OCI-M2 (cell line): ENCODE data around the gene RAMACL.
"Not testable (repeated sequence)": the region's sequence is repeated elsewhere in the genome, so short reads cannot be mapped to it uniquely, and the experiment has no call there.

ENCODE experiments used
- DNase-seq: peaks from one replicate; lab custom pipeline; 2025; ENCODE audit not compliant: unreplicated experiment; lab: John Stamatoyannopoulos, UW

The RAMACL gene

DNA sequence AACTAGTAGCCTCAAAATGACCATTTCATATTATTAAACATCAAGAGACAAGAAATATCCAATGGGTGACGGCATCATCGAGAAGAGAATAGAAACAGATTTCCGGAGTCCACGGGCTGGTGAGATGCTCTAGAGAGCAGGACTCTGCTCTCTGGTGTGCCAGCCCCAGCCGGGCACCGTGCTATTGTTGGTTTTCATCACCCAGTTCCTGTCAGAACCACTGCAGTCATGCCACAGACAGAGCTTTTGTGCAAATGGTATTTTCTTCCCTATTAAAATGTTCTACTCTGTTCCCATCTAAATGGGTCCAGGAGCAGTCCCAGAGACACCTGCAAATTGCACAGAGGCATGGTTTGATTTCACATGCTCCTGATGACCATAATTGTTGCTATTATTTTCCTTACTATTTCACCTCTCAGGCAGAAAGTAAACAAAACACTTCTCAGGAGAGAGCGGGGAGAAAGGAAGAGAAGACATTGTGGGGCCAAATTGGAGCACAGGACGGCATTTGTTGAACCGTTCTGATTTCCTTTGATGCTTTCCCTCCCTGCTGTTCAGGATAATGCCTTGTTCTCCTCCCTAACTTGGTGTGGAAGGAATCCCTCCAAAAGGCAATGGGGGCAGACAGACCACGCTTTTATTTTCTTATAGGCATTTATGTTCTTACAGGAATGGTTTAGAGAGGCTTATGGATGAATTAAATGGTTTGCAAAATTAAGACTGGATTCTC is 11.4 kb upstream of the RAMACL start:
- DNase-seq, result no peak

DNA sequence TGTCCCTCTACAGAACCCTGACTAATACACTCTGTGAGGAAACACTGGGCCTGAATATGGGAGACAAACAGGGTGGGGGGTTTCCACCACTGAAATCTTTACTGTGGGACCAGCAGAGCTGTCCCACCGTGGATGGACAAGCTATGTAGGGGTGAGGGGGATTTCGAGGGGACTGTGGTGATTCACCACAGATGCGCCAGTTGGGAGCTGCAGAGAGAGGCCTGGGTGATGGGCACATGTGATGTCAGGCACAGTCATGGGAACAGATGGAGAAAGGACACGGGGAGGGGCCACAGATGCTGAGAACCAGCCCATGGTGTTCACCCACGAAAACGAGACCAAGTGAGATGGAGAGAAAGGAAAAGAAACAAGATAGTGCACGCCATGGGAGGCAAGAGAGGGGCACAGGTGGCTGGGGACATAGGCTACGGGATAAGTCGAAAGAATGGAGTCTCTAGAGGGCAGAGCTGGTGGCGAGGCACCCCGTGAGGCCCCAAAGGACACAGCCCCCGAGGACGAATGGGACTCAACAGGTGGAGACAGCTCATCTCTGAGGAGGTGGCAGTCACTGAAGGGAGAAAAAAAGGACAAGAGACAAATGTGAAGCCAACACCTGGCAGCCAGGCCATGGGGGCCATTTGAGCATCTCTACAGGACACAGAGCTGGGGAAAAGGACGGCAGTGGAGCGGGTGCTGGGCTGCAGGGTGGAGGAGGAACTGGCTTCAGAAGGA is 10.5 kb upstream of the RAMACL start:
- no peak for DNase-seq

DNA sequence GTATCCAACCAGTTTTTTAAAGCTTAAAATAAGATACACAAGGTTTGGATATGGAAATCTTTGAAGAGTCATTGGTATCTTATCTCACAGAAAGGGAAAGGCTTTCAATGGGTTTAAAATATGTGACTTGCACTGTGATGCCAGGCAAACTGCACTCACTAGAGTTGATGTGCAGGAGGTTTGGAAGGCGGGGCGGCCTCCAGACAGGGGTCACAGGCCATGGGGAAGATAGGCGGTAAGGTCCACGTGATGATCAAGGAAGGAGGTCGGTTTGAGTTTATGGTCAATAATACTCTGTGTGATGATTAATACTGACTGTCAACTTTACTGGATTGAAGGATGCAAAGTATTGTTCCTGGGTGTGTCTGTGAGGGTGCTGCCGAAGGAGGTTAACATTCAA is 9.5 kb upstream of the RAMACL start:
- no peak for DNase-seq

DNA sequence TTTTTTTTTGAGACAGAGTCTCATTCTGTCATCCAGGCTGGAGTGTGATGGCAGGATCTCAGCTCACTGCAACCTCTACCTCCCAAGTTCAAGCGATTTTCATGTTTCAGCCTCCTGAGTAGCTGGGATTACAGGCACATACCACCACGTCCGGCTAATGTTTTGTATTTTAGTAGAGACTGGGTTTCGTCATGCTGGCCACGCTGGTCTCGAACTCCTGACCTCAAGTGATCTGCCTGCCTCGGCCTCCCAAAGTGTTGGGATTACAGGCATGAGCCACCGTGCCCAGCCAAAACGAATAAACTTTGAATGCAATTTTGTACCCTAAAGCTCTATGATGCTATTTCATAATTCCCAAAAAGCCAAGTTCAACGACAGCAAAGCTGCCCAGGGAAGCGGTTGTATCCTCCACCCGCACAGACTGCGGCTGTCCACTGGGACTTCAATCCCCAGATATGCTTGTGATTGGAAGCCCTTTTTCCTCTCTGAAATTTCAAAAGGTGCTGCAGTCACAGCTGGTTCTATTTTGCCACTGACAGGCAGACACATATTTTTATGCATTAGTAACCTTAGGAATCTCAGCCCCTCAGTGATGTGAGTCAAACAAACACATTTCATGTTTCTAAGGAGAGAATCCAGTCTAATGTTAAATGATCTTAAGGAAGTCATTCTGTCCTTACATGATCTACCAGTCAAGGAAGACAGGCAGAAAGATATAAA is 8.7 kb upstream of the RAMACL start:
- no peak for DNase-seq

DNA sequence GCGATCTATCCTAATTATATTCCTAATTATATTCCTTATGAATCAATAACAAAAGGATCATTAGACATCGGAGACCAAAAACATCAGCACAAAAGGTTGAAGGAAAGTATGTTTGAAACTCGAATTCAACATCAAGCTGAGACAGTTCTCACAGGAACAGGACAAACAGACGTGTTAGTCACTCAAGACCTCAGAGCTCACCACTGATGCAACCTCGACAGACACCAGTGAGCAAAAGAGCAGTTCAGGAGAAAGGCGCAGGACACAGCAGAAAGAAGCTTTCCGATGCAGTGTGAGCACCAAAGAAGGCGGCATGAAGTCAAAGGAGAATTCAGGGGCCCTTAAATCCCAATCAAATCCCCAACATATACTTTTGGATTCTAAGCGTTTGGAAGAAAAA is 6.3 kb upstream of the RAMACL start:
- DNase-seq, result no peak

DNA sequence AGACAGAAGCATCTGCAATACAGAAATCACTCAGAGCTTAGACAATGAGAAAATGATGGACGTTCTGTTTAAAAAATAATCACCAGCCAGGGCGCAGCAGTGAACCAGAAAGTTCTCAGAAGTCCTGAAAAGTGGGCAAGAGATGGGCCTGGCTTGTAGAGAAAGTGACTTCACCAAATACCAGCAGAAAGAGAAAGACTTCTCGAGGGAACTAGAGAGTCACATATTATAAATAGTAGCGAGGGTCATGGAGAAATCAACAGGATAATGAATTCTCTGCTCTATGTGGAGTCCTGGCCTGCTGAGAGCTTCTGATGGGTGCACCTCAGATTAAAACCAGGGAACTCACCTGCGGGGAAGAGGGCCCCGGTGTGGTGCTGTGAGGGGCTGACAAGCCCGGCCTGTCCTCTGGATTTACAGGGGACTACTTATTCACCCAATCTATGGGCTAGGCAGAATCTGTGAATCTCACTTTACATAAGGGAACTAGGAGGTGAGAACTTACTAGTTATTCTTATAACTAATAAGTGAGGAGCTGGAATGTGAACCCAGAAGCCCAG is 5.6 kb upstream of the RAMACL start:
- no peak for DNase-seq

DNA sequence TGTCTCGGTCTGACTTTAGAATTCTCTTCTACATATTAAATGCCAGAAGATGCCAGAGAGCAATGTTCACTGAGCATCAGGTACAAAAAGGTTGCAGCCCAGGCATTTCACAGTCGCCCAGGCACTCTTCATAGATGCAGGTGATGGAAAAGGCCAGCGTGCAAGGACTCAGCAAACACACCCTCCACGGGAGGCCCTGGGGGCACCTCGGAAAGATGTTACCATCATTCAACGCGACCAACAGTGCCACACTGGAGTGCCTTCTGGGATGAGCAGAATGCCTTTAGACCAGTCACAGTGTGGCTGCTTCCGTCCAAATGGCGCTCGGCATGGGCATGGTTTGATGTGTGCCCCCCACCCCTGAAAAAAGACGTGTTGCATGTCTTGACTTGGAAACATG is 4.5 kb upstream of the RAMACL start:
- no peak for DNase-seq

DNA sequence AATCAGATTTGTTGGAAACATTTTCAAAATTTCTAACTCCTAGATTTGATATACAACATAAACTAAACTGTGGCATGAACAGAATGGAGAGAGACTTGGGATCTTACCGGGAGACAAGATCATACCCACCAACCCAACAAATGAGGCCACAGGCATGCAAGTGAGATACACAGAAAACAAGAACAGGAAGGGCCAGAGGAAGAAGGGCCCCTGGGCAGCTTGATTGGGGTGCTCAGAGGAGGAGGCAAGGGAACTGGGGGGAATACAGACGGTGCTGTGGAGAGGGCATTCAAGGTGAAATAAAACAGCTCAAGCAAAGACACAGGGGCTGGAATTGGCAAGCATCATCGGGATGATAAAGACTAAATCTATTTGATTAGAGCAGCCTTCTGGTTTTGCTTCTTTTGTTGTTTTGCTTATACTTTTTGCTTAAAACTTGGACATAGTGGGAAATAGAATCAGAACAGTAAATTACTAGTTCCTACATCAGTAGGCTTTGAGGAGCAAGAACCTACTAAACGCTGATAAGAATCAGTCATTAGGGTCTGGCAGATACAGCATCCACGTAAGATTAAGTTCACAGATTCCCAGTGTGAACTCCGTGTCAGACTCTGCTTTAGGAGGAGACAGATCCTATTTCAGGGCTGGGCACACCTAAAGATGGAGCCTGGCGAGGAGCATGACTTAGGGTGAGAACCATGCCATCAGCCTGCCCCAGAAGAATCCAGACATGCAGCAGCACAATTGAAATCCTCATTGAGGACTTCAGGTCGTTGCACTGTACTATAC is 3.5 kb upstream of the RAMACL start:
- no peak for DNase-seq

DNA sequence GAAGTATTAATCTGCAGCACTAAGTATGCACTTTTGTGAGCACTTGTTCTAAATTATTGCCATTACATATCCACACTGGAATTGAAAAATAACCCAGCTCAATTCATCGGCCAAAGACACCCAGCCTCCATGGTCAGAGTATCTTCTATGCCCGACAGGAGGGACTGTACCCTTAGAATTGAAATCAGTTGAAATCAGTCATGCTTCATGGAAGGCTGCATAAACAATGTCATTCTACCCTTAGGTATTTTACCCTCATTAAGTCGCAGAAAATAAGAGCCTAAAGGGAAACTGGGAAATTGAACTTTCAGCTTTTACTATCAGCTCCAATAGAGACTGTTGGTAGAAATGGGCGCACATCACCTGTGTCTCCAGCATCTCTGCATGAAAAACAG is 2.9 kb upstream of the RAMACL start:
- no peak for DNase-seq

DNA sequence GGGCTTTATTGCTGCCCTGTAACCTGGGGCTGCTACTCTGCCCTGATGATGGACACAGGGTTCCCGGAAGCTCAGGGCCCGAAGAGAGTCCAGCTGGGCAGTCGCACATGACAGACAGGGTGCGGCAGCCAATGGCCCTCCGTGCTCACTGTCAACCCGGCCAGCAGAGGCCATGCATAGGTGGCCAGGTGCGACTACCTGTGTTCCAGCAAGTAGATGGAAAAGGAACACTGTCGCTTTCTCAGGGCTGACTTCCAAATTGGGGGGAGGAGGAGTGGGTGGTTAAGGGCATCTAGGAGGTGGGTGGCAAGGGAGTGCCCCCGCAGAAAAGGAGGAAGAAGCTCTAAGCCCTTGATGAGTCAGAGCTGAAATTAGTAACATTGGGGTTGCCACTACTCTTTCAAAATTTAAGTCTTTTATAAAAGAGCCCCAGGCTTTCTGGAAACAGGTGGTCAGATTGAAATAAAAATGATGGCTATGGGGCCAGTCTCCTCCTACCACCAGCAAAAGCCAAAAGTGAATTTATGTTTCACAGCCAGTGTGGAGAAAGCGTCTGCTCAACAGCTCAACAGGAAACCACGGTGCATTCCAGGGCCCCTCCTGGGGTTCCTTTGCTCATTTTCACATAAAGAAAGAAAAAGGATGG is 2.3 kb upstream of the RAMACL start:
- DNase-seq, result no peak

DNA sequence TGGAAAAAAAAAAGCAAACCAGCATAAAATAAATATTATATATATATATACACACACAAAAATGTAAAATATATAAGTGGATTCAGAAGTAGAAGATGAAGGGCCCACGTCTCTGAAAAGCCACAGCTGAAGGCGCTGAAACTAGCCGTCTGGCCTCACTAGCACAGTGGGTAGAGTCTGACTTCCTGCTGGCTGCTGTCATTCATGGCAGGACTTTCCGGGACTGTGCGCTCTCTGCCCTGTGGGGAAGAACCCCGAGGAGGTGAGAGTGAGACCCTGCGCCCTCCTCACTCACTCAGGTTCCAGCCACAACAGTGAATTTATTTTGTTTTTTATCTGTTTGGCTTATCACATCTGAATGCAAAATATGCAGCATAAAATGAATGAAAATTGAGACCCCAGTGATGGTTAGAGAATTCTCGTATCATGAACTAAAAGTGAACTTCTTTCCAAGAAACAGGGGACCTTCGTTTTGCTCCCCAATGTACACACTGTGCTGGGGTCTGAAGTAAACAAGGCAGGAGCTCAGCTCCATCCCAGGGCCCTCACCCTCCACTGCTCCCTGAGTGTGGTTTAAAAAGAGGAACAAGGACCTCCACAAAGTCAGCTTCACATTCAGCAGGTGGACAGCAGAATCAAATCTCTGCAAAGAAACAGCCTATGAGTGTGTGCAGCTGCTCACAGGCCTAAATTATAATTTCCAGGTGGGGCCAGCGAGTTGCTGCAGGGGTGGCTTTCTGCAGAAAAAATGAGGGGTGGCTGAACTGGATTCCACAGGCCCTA is 1.3 kb upstream of the RAMACL start:
- DNase-seq, result no peak

DNA sequence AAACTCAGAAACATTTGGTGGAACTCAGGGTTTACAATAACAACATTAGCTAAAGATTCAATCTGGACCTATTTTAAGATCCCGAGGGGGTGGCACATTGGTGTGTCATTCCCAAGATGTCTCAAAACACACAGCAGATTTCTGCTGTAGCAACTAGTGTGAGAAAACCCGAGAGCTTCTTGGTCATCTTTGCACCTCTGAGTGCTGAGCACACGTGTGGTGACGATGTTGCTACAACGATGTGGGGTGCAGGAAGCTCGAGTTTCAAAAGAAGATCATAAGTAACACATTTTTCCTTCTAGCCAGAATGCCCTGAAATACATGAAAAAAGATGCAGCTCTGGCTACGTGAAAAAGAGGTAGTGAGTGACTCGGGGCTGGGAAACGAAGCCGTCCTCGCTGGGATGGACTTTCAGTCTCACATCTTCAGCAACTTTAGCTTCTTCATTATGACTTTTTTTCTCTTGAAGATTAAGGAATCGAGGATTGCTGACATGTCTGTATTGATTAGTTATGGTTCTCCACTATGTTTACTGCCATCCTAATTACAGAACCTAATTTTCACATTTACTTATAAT is 1.5 kb downstream of the RAMACL start:
- no peak for DNase-seq

DNA sequence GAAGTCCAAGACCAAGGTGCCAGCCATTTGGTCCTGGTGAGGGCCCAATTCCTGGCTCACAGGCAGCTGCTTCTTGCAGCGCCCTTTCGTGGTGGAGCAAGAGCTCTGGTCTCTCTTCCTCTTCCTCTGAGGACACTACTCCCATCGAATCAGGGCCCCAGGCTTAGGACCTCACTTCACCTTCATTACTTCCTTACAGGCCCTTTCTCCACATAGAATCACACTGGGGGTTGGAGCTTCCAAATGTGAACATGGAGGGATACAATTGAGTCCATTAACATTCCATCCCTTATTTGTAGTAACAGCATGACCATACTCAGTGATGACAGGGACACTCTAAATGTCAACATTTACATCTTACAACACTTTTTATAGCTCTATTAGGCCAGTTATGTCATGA is 2.3 kb downstream of the RAMACL start:
- no peak for DNase-seq

DNA sequence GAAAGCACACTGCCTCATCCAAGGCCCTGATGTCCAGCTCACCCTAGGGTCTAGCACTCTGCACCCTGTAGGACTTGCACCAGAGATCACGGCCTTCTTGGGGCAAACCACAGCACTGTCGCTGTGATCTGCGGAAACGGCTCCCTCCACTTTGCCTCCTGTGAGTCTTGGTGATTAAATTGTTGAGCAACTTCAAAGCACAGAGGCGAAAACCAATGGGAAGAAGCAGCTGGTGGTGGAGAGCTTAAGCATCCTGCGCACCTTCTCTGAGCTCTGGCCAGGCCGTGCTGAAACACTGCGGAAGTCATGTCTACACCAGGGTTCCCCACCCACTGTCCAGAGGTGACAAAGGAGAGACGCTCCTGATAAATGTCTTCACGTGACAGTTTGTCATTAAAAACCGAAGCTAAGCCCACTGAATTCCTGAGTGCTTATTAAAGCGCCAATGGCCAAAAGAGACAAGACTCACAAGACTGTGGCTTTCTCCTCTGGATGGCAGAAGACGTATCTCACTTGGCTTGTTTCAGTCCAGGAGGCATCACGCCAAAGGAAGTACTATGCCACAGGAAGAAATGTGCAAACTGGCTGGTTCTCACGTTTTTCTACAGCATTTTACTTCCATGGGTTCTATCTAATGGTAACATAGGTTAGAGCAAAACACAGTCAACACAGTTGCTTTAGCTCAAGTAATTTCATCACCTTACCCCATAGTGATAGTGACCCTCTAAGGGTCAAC is 3.1 kb downstream of the RAMACL start:
- no peak for DNase-seq

DNA sequence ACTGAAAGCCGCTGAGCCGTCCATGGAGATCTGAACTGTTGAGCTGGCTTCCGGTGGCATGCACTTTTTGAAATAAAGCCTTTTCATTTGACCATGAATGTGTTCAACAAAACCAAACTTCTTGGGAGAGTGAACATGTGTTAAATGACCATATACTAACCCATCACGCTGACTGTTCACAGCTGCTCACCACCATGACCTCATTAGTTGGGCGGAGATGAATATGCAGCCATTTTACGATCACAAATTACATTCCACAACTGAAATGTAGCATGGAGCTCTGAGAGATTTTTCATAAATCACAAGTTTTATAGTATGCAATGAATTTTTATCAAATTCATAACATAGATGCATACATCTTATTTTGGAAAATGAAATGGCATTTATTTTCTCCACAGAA is 4.2 kb downstream of the RAMACL start:
- DNase-seq, result no peak

DNA sequence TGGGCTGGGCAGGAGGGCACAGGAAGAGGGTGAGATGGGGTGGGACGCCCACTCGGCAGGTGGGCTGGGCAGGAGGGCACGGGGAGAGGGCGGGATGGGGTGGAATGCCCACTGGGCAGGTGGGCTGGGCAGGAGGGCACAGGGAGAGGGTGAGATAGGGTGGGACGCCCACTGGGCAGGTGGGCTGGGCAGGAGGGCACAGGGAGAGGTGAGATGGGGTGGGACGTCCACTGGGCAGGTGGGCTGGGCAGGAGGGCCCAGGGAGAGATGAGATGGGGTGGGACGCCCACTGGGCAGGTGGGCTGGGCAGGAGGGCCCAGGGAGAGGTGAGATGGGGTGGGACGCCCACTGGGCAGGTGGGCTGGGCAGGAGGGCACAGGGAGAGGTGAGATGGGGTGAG is 4.7 kb downstream of the RAMACL start:
- DNase-seq, result not testable (repeated sequence)

DNA sequence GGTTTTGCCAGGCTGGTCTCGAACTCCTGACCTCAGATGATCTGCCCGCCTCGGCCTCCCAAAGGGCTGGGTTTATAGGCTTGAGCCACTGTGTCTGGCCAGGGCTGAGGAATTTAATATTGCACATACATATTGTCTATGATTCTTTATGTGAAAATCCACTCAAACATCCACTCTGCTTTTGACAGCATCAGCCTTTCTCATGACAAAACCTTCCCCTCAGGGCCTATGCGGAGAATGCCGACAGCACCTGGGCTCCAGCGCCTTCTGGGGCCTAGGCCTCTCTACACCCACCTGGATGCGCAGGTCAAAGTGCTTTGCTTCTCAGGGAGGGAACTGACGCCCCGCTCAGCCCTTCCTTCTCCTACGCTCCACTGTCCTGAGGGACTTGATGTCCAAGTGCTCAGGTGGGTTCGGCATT is 5.4 kb downstream of the RAMACL start:
- DNase-seq, result no peak
